H1 (cell line): ENCODE measurements around the gene SLC7A8. TPM values are rescaled to one million over a fixed set of nuclear protein-coding genes. Genes with fewer than 3 reads are reported as not detected.

Experiments used
- CTCF ChIA-PET: fragments of 300-600 bp; sonication (Branson Sonifier 250); formaldehyde crosslinking; loops from one replicate; lab custom pipeline; 2021; ENCODE audit not compliant: partially characterized antibody; lab: Charles Lee
- POLR2A ChIA-PET: fragments of 300-600 bp; sonication (Branson Sonifier 250); formaldehyde crosslinking; loops from one replicate; lab custom pipeline; 2021; ENCODE audit warnings: inconsistent platforms; ENCODE audit not compliant: partially characterized antibody; lab: Charles Lee
- DNase-seq, 2 experiments: peaks; one replicate each; pipeline versions ENCODE4 v3.0.0 to v3.0.0-alpha.2; 2010 to 2022; ENCODE audit warnings: low spot score in 2 of 2, low read depth in 1 of 2, mixed read lengths in 1 of 2
- FAIRE-seq: peaks from 2 replicates; lab custom pipeline; 2011; peaks lifted over from hg19 to GRCh38; lab: Jason Lieb, UNC
- H2AFZ ChIP-seq: 2 replicates; pipeline ENCODE4 v1.8.1; 2012; ENCODE audit warnings: low read length, inconsistent platforms
- H2AK5ac ChIP-seq: 2 replicates; pipeline ENCODE4 v1.6.1; 2013; ENCODE audit warnings: low read depth, low read length
- H2BK120ac ChIP-seq: replicated peaks from 2 replicates; pipeline ENCODE3; 2013; ENCODE audit warnings: low read depth, low read length, inconsistent platforms
- H2BK12ac ChIP-seq: 2 replicates; pipeline ENCODE4 v1.6.1; 2013; ENCODE audit warnings: low read depth, low read length
- H2BK15ac ChIP-seq: 2 replicates; pipeline ENCODE4 v1.6.1; 2013; ENCODE audit warnings: low read length
- H2BK20ac ChIP-seq: 2 replicates; pipeline ENCODE4 v1.6.1; 2013; ENCODE audit warnings: low read length
- H2BK5ac ChIP-seq: 2 replicates; pipeline ENCODE4 v1.6.1; 2013; ENCODE audit warnings: low read depth, low read length
- H3K14ac ChIP-seq: 2 replicates; pipeline ENCODE4 v1.6.1; 2013; ENCODE audit warnings: inconsistent platforms; ENCODE audit not compliant: insufficient read length
- H3K18ac ChIP-seq: 2 replicates; pipeline ENCODE4 v1.6.1; 2013; ENCODE audit warnings: low read length; ENCODE audit errors: extremely low read depth
- H3K23ac ChIP-seq: 2 replicates; pipeline ENCODE4 v1.6.1; 2013; ENCODE audit warnings: inconsistent platforms; ENCODE audit not compliant: insufficient read length
- H3K23me2 ChIP-seq: 2 replicates; pipeline ENCODE4 v1.6.1; 2013; ENCODE audit warnings: low read depth, low read length
- H3K27ac ChIP-seq: 2 replicates; pipeline ENCODE4 v1.6.1; 2011; ENCODE audit warnings: low read depth, low read length, inconsistent platforms
- H3K27me3 ChIP-seq, 4 experiments: replicated peaks in 1 of 4; 1 replicate in 1 of 4; 2 replicates in 3 of 4; pipeline versions ENCODE4 v1.6.1 to v1.8.1; 2011 to 2013; ENCODE audit warnings: low read length in 3 of 4, mild to moderate bottlenecking in 3 of 4, inconsistent platforms in 2 of 4, mixed read lengths in 2 of 4, moderate library complexity in 1 of 4; ENCODE audit not compliant: control insufficient read depth in 3 of 4, insufficient read depth in 3 of 4; ENCODE audit errors: extremely low read depth in 1 of 4
- H3K36me3 ChIP-seq, 4 experiments: 2 replicates each; pipeline versions ENCODE4 v1.6.1 to v1.8.1; 2011 to 2013; ENCODE audit warnings: mild to moderate bottlenecking in 4 of 4, low read length in 3 of 4, moderate library complexity in 2 of 4, control low read depth in 1 of 4, inconsistent platforms in 1 of 4; ENCODE audit not compliant: insufficient read depth in 4 of 4, control insufficient read depth in 2 of 4
- H3K4ac ChIP-seq: replicated peaks from 2 replicates; pipeline ENCODE3; 2013; ENCODE audit warnings: low read length, low read depth, mixed read lengths, inconsistent platforms; ENCODE audit not compliant: insufficient read length
- H3K4me1 ChIP-seq, 4 experiments: replicated peaks in 1 of 4; 1 replicate in 1 of 4; 2 replicates in 3 of 4; pipeline versions ENCODE4 v1.6.1 to v1.8.1; 2011 to 2013; ENCODE audit warnings: low read length in 3 of 4, inconsistent platforms in 2 of 4, mixed read lengths in 1 of 4; ENCODE audit not compliant: insufficient read depth in 4 of 4, control insufficient read depth in 3 of 4
- H3K4me2 ChIP-seq, 2 experiments: 2 replicates each; pipeline versions ENCODE4 v1.6.1 to v1.8.1; 2011 to 2013; ENCODE audit warnings: low read depth in 2 of 2, low read length in 2 of 2, control low read depth in 1 of 2, inconsistent platforms in 1 of 2, mild to moderate bottlenecking in 1 of 2; ENCODE audit not compliant: insufficient read depth in 1 of 2
- H3K4me3 ChIP-seq, 4 experiments: fragments of 200-600, 300-600 bp in 1 of 4; sonication (generic), shearing (Covaris generic), sonication (Bioruptor Twin) in 1 of 4; 2 replicates each; pipeline versions ENCODE4 v1.5.1 to v1.8.1; 2011 to 2016; ENCODE audit warnings: low read length in 4 of 4, low read depth in 3 of 4, control low read depth in 2 of 4, inconsistent platforms in 2 of 4, mild to moderate bottlenecking in 2 of 4, mixed read lengths in 1 of 4, moderate library complexity in 1 of 4; ENCODE audit not compliant: insufficient read depth in 2 of 4; ENCODE audit errors: extremely low read depth in 1 of 4
- H3K56ac ChIP-seq: replicated peaks from 2 replicates; pipeline ENCODE3; 2013; ENCODE audit warnings: low read depth, mild to moderate bottlenecking, mixed read lengths, low read length, inconsistent platforms; ENCODE audit not compliant: insufficient read length
- H3K79me1 ChIP-seq: 2 replicates; pipeline ENCODE4 v1.6.1; 2013; ENCODE audit warnings: low read depth, low read length, control low read depth
- H3K79me2 ChIP-seq, 2 experiments: 2 replicates each; pipeline versions ENCODE4 v1.6.1 to v1.8.1; 2012 to 2013; ENCODE audit warnings: low read length in 2 of 2, mild to moderate bottlenecking in 2 of 2, inconsistent platforms in 1 of 2; ENCODE audit not compliant: insufficient read depth in 2 of 2, control insufficient read depth in 1 of 2
- H3K9ac ChIP-seq, 4 experiments: replicated peaks in 1 of 4; 1 replicate in 1 of 4; 2 replicates in 3 of 4; pipeline versions ENCODE4 v1.6.1 to v1.8.1; 2011 to 2013; ENCODE audit warnings: low read depth in 3 of 4, low read length in 3 of 4, control low read depth in 2 of 4, mild to moderate bottlenecking in 2 of 4, moderate library complexity in 2 of 4, inconsistent platforms in 1 of 4; ENCODE audit errors: extremely low read depth in 1 of 4
- H3K9me3 ChIP-seq, 2 experiments: 2 replicates each; pipeline versions ENCODE4 v1.6.1 to v1.8.1; 2012 to 2013; ENCODE audit warnings: mild to moderate bottlenecking in 2 of 2, moderate library complexity in 2 of 2, control low read depth in 1 of 2, inconsistent platforms in 1 of 2, low read depth in 1 of 2, low read length in 1 of 2, mixed read lengths in 1 of 2; ENCODE audit not compliant: insufficient read depth in 2 of 2
- H4K20me1 ChIP-seq, 2 experiments: replicated peaks in 1 of 2; 2 replicates each; pipeline versions ENCODE3 to v1.8.1; 2011 to 2013; ENCODE audit warnings: inconsistent platforms in 2 of 2, low read length in 2 of 2, mild to moderate bottlenecking in 1 of 2; ENCODE audit not compliant: insufficient read depth in 2 of 2, control insufficient read depth in 1 of 2
- H4K5ac ChIP-seq: 2 replicates; pipeline ENCODE4 v1.6.1; 2013; ENCODE audit warnings: low read length, low read depth, mixed read lengths, inconsistent platforms; ENCODE audit not compliant: insufficient read length
- H4K8ac ChIP-seq: 2 replicates; pipeline ENCODE4 v1.8.0; 2013; ENCODE audit warnings: mild to moderate bottlenecking, moderate library complexity, low read length, inconsistent platforms; ENCODE audit not compliant: insufficient read depth; ENCODE audit errors: extremely low read depth
- H4K91ac ChIP-seq: replicated peaks from 2 replicates; pipeline ENCODE3; 2013; ENCODE audit warnings: low read length, mixed read lengths, inconsistent platforms; ENCODE audit not compliant: insufficient read length
- ATF3 ChIP-seq: IDR thresholded peaks from 2 replicates; pipeline ENCODE4 v1.6.1; 2011; ENCODE audit warnings: low read depth, mild to moderate bottlenecking, low read length; ENCODE audit not compliant: insufficient read depth
- BACH1 ChIP-seq: IDR thresholded peaks from 2 replicates; pipeline ENCODE4 v1.6.1; 2012; ENCODE audit warnings: low read length, improper control_type of control experiment
- BCL11A ChIP-seq, 2 experiments: IDR thresholded peaks; one replicate each; pipeline ENCODE4 v1.6.1; 2011; ENCODE audit warnings: low read depth in 2 of 2, low read length in 2 of 2, mild to moderate bottlenecking in 2 of 2
- CHD1 ChIP-seq: IDR thresholded peaks from 2 replicates; pipeline ENCODE4 v1.6.1; 2012; ENCODE audit warnings: low read depth, low read length, improper control_type of control experiment
- KDM5A ChIP-seq: fragments of 200-600 bp; IDR thresholded peaks from 2 replicates; pipeline ENCODE4 v1.7.1; 2012; ENCODE audit warnings: mild to moderate bottlenecking, low read length, inconsistent platforms, mixed read lengths
- PHF8 ChIP-seq: fragments of 200-600 bp; sonication (generic); conservative IDR thresholded peaks from 2 replicates; pipeline ENCODE4 v1.7.1; 2012; ENCODE audit warnings: low read depth, mild to moderate bottlenecking, inconsistent platforms, low read length, moderate library complexity
- POLR2A ChIP-seq, 2 experiments: IDR thresholded peaks; 1 replicate in 1 of 2; 2 replicates in 1 of 2; pipeline ENCODE4 v1.6.1; 2011; ENCODE audit warnings: low read depth in 2 of 2, low read length in 2 of 2, mild to moderate bottlenecking in 2 of 2; ENCODE audit errors: control extremely low read depth in 1 of 2
- POU5F1 ChIP-seq: IDR thresholded peaks from 2 replicates; pipeline ENCODE4 v1.6.1; 2011; ENCODE audit warnings: low read depth, mild to moderate bottlenecking, low read length, moderate library complexity
- SIN3A ChIP-seq, 2 experiments: IDR thresholded peaks in 1 of 2; conservative IDR thresholded peaks in 1 of 2; 2 replicates each; pipeline ENCODE4 v1.6.1; 2011 to 2012; ENCODE audit warnings: low read length in 2 of 2, improper control_type of control experiment in 1 of 2, low read depth in 1 of 2, mild to moderate bottlenecking in 1 of 2
- SP2 ChIP-seq: IDR thresholded peaks from 2 replicates; pipeline ENCODE4 v1.6.1; 2012; ENCODE audit warnings: mild to moderate bottlenecking, low read length, inconsistent platforms
- SP4 ChIP-seq: IDR thresholded peaks from 2 replicates; pipeline ENCODE4 v1.6.1; 2012; ENCODE audit warnings: low read length, inconsistent platforms
- WGBS, 2 experiments: shearing (Covaris generic) in 1 of 2; methylation state at CpG; one replicate each; pipeline versions ENCODE4 v1.1.6 to v1.1.7; 2013 to 2015; ENCODE audit warnings: low lambda C conversion rate in 2 of 2, mixed read lengths in 2 of 2, inconsistent platforms in 1 of 2, low coverage in 1 of 2, missing lambda C conversion rate in 1 of 2; ENCODE audit not compliant: insufficient replicate concordance in 2 of 2, insufficient coverage in 1 of 2, insufficient read length in 1 of 2; ENCODE audit errors: extremely low coverage in 1 of 2, missing lambda C conversion rate in 1 of 2; 5-methylcytosine and 5-hydroxymethylcytosine counted together
- polyA plus RNA-seq, 7 experiments: library from polyadenylated mRNA; depleted of rRNA in 3 of 7; stranded (reverse) in 5 of 7; unstranded in 2 of 7; fragments of >200 nt in 5 of 7; fragments of 200-250 nt in 2 of 7; gene quantifications; 1 replicate in 5 of 7; 2 replicates in 1 of 7; 4 replicates in 1 of 7; pipeline versions ENCODE4 v1.2.1 to v1.2.3, GENCODE V29; 2011 to 2013; ENCODE audit warnings: missing spikeins in 2 of 7, mixed read lengths in 2 of 7
- total RNA-seq: library from RNA; stranded (reverse); fragmentation: NEBNext Ultra II Directional; extraction: Animal tissue kit (Norgen Biotek cat#: 25700); gene quantifications from 2 replicates; pipeline ENCODE4 v1.2.1, GENCODE V29; 2021

The SLC7A8 gene
- total and polyA plus RNA-seq, 2 of the 8 experiments (the other 6 are each of a cell fraction or from before 2014, with no cell fraction given) = 182 to 204 TPM

GRCh38 chr14:23187925-23188324 is 4.5 kb upstream of the SLC7A8 start:
- H3K27ac ChIP-seq = no peak overlapping the region
- H3K36me3 ChIP-seq = no peaks in the 10 kb centered on the region
- no peak for FAIRE-seq
- no peak overlapping the region for H4K91ac ChIP-seq
- peaks cover 0 to 2% (median under 1%) of the 10 kb centered on the region in 4 experiments; a peak in 5 of 7 replicates for H3K4me1 ChIP-seq
- no peak overlapping the region for H3K23ac ChIP-seq
- no peak overlapping the region for H3K9ac ChIP-seq
- no peak overlapping the region for H2BK12ac ChIP-seq
- H3K18ac ChIP-seq = no peak overlapping the region
- DNase-seq = peak in 1 of 2 experiments; percentile 31
- 82% methylated on average over 2 of the region's 2 CpGs; no CpG with 5 or more reads in 1 of the 2 experiments for WGBS, 2 experiments
- H3K4me2 ChIP-seq = no peak overlapping the region
- H4K20me1 ChIP-seq = no peaks in the 10 kb centered on the region
- H3K79me2 ChIP-seq = no peaks in the 10 kb centered on the region
- H3K56ac ChIP-seq = no peak overlapping the region
- no peak overlapping the region for H2BK120ac ChIP-seq
- POLR2A ChIA-PET = interaction anchor here (1.0 to 1.6 kb wide), 2 partner anchors 58 to 349 kb away, joined by 3 read pairs; no protein-coding TSS in a partner anchor
- H2BK15ac ChIP-seq = no peak overlapping the region
- H2BK20ac ChIP-seq = no peak overlapping the region
- no peaks in the 10 kb centered on the region for H3K27me3 ChIP-seq
- H4K5ac ChIP-seq = no peak overlapping the region
- no peak overlapping the region for H2BK5ac ChIP-seq
- no peaks in the 10 kb centered on the region for H3K23me2 ChIP-seq
- no peak overlapping the region for H3K4me3 ChIP-seq
- CTCF ChIA-PET = interaction anchor here (0.5 to 10.7 kb wide), 31 partner anchors 8 to 360 kb away, joined by 3 to 290 read pairs (median 6); partner anchors contain the start of genes ACIN1 and CEBPE
- no peaks in the 10 kb centered on the region for H3K9me3 ChIP-seq
- peak overlapping the region; percentile 32; the same call in 1 of the 2 replicates for H2AFZ ChIP-seq
- no peak overlapping the region for H3K14ac ChIP-seq
- no peak overlapping the region for H4K8ac ChIP-seq
- H3K4ac ChIP-seq = no peak overlapping the region
- H2AK5ac ChIP-seq = no peak overlapping the region
- TF ChIP-seq CHD1 = no peak
- TF ChIP-seq KDM5A = no peak
- TF ChIP-seq PHF8 = no peak
- TF ChIP-seq ATF3 = no peak
- TF ChIP-seq SP2 = no peak
- no peak for TF ChIP-seq BCL11A (IDR thresholded peaks at IDR 0.05; ENCODE audit: low read depth in 2 of 2, low read length in 2 of 2)
- TF ChIP-seq SP4 = no peak
- no peak for TF ChIP-seq POLR2A (IDR thresholded peaks at IDR 0.05; ENCODE audit: control extremely low read depth in 1 of 2, low read depth in 2 of 2, low read length in 2 of 2)
- TF ChIP-seq SIN3A (conservative IDR thresholded peaks at IDR 0.05 in 1 of 2, IDR thresholded peaks at IDR 0.05 in 1 of 2; ENCODE audit: low read depth in 1 of 2, low read length in 2 of 2) = no peak
- TF ChIP-seq BACH1 = no peak
- no peak for TF ChIP-seq POU5F1
- H3K79me1 ChIP-seq = no peaks in the 10 kb centered on the region
